Hepatocyte (in vitro differentiated cells): ENCODE measurements around the gene MINDY4B. TPM values are rescaled to one million over a fixed set of nuclear protein-coding genes. Genes with fewer than 3 reads are reported as not detected.

ENCODE experiments used
- DNase-seq: peaks from one replicate; pipeline ENCODE4 v3.0.0-alpha.2; 2016; ENCODE audit warnings: low spot score
- H2AFZ ChIP-seq: fragments of 200-600 bp; sonication (generic); 2 replicates; pipeline ENCODE4 v1.6.0; 2016; ENCODE audit warnings: antibody characterized with exemption, mild to moderate bottlenecking
- H3K27ac ChIP-seq: fragments of 200-600 bp; sonication (generic); 2 replicates; pipeline ENCODE4 v1.5.1; 2016; ENCODE audit warnings: mild to moderate bottlenecking
- H3K27me3 ChIP-seq: fragments of 200-600 bp; sonication (generic); 2 replicates; pipeline ENCODE4 v1.6.1; 2016
- H3K36me3 ChIP-seq: fragments of 200-600 bp; sonication (generic); replicated peaks from 2 replicates; pipeline ENCODE4 v1.5.1; 2016; ENCODE audit warnings: low read depth; ENCODE audit not compliant: insufficient read depth
- H3K4me1 ChIP-seq: fragments of 200-600 bp; sonication (generic); 2 replicates; pipeline ENCODE4 v1.5.1; 2016; ENCODE audit warnings: mild to moderate bottlenecking, moderate library complexity; ENCODE audit not compliant: insufficient read depth
- H3K4me2 ChIP-seq: fragments of 200-600 bp; sonication (generic); 2 replicates; pipeline ENCODE4 v1.6.0; 2016
- H3K4me3 ChIP-seq: fragments of 200-600 bp; sonication (generic); 2 replicates; pipeline ENCODE4 v1.5.1; 2016; ENCODE audit warnings: mild to moderate bottlenecking
- H3K79me2 ChIP-seq: fragments of 200-600 bp; sonication (generic); 2 replicates; pipeline ENCODE4 v1.6.0; 2017; ENCODE audit warnings: mild to moderate bottlenecking
- H3K9me2 ChIP-seq: fragments of 200-600 bp; sonication (generic); replicated peaks from 2 replicates; pipeline ENCODE4 v1.6.0; 2017; ENCODE audit warnings: mild to moderate bottlenecking; ENCODE audit not compliant: insufficient read depth
- H3K9me3 ChIP-seq: fragments of 200-600 bp; sonication (generic); 2 replicates; pipeline ENCODE4 v1.5.1; 2016; ENCODE audit warnings: low read depth, mild to moderate bottlenecking
- H4K20me1 ChIP-seq: fragments of 200-600 bp; sonication (generic); 2 replicates; pipeline ENCODE4 v1.6.0; 2016; ENCODE audit warnings: mild to moderate bottlenecking; ENCODE audit not compliant: insufficient read depth, poor library complexity, severe bottlenecking
- EZH2 ChIP-seq: fragments of 200-600 bp; sonication (generic); IDR thresholded peaks from 2 replicates; pipeline ENCODE4 v1.6.1; 2016; ENCODE audit warnings: antibody characterized with exemption, mild to moderate bottlenecking, borderline replicate concordance
- EZH2phosphoT487 ChIP-seq: fragments of 200-600 bp; sonication (generic); IDR thresholded peaks from one replicate; pipeline ENCODE4 v1.6.1; 2018; ENCODE audit warnings: antibody characterized with exemption, mild to moderate bottlenecking, low read depth, moderate library complexity; ENCODE audit not compliant: unreplicated experiment, severe bottlenecking
- WGBS: methylation state at CpG from one replicate; pipeline ENCODE4 v1.1.6; 2016; ENCODE audit warnings: low lambda C conversion rate; ENCODE audit errors: missing lambda C conversion rate; 5-methylcytosine and 5-hydroxymethylcytosine counted together
- polyA plus RNA-seq: library from polyadenylated mRNA; unstranded; fragments of >200 nt; fragmentation: Nextera tagmentation; extraction: Ambion mirVana; gene quantifications from 2 replicates; pipeline ENCODE4 v1.2.1, GENCODE V29; 2016
- total RNA-seq: library from RNA; depleted of rRNA; stranded (reverse); fragments of >200 nt; gene quantifications from 2 replicates; pipeline ENCODE4 v1.2.3, GENCODE V29; 2014
- TF ChIP-seq, protein P1 (sequence below): fragments of 200-600 bp; sonication (generic); IDR thresholded peaks from 2 replicates; pipeline ENCODE4 v1.5.1; 2016; ENCODE audit warnings: antibody characterized with exemption, mild to moderate bottlenecking; ENCODE audit not compliant: poor library complexity

MINDY4B gene
- total and polyA plus RNA-seq, 2 experiments from 2014 or later: not detected

DNA sequence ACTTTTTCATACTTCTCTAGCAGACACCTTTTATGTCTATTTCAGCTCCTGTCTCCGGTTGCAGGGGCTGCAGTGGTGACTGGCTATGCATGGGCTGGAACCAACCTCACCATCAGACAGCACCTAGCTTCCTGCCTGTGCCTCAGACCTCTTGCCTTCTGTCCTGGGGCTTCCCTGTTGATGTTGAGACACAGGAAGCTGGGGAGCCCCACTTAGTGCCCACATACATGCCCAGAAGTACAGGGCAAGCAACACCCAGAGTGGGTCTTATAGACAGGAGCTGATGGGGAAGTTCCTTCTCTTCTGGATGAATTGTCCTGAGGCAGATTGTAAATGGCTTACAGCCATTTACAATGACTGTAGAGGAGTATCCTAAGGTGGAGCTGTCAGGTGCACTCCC is 77.0 kb downstream of the MINDY4B start:
- Histone ChIP-seq H3K4me1 (no peaks in the 10 kb centered on the region), H3K9me2 (no peaks in the 10 kb centered on the region), H2AFZ (no peak overlapping the region), H3K4me2 (no peak overlapping the region), H3K27ac (no peak overlapping the region), H4K20me1 (no peaks in the 10 kb centered on the region), H3K9me3 (no peaks in the 10 kb centered on the region), H3K36me3 (no peaks in the 10 kb centered on the region), H3K79me2 (no peaks in the 10 kb centered on the region), H3K27me3 (no peaks in the 10 kb centered on the region), H3K4me3 (no peak overlapping the region)
- TF ChIP-seq, protein P1, sequence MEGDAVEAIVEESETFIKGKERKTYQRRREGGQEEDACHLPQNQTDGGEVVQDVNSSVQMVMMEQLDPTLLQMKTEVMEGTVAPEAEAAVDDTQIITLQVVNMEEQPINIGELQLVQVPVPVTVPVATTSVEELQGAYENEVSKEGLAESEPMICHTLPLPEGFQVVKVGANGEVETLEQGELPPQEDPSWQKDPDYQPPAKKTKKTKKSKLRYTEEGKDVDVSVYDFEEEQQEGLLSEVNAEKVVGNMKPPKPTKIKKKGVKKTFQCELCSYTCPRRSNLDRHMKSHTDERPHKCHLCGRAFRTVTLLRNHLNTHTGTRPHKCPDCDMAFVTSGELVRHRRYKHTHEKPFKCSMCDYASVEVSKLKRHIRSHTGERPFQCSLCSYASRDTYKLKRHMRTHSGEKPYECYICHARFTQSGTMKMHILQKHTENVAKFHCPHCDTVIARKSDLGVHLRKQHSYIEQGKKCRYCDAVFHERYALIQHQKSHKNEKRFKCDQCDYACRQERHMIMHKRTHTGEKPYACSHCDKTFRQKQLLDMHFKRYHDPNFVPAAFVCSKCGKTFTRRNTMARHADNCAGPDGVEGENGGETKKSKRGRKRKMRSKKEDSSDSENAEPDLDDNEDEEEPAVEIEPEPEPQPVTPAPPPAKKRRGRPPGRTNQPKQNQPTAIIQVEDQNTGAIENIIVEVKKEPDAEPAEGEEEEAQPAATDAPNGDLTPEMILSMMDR: no peak
- 95% methylated on average over 1 of the region's 1 CpG for WGBS
- no peak for DNase-seq

- WGBS: 89% methylated on average over 12 of the region's 12 CpGs
Observed at GRCh38 chr3:150826466-150827282, 78.6 kb downstream of the MINDY4B start.

GRCh38 chr3:150825916-150826377 is 79.3 kb downstream of the MINDY4B start:
- Histone ChIP-seq H4K20me1 (no peaks in the 10 kb centered on the region), H3K9me2 (no peaks in the 10 kb centered on the region), H2AFZ (no peak overlapping the region), H3K27me3 (no peaks in the 10 kb centered on the region), H3K27ac (no peak overlapping the region), H3K9me3 (no peaks in the 10 kb centered on the region), H3K4me2 (no peak overlapping the region), H3K4me1 (no peaks in the 10 kb centered on the region), H3K79me2 (no peaks in the 10 kb centered on the region), H3K4me3 (no peak overlapping the region), H3K36me3 (no peaks in the 10 kb centered on the region)
- TF ChIP-seq, protein P1: no peak
- TF ChIP-seq EZH2phosphoT487 (no peak), EZH2 (no peak)
- DNase-seq: no peak
- WGBS: 69% methylated on average over 7 of the region's 7 CpGs

More at GRCh38 chr3:150826466-150827282, 78.6 kb downstream of the MINDY4B start:
- no peak overlapping the region for H3K4me3 ChIP-seq
- DNase-seq: no peak
- H3K27ac ChIP-seq: no peak overlapping the region
- TF ChIP-seq, protein P1: no peak
- no peak for TF ChIP-seq EZH2phosphoT487
- TF ChIP-seq EZH2: no peak
- H3K79me2 ChIP-seq: no peaks in the 10 kb centered on the region
- H4K20me1 ChIP-seq: no peaks in the 10 kb centered on the region
- no peaks in the 10 kb centered on the region for H3K4me1 ChIP-seq
- H3K4me2 ChIP-seq: no peak overlapping the region
- H3K27me3 ChIP-seq: no peaks in the 10 kb centered on the region
- no peaks in the 10 kb centered on the region for H3K9me2 ChIP-seq
- no peaks in the 10 kb centered on the region for H3K9me3 ChIP-seq
- H3K36me3 ChIP-seq: no peaks in the 10 kb centered on the region
- H2AFZ ChIP-seq: no peak overlapping the region
